ENCODE data around the gene R3HCC1L. TPM values are rescaled to one million over a fixed set of nuclear protein-coding genes. Genes with fewer than 3 reads are reported as not detected.

R3HCC1L gene
- total RNA-seq (2013; cell fraction: nucleolus; rRNA removed), result 59.1 and 61.5 TPM in 2 replicates
- total RNA-seq (2014; rRNA removed) (12.1 and 15.8 TPM in 2 replicates), total RNA-seq (2014; rRNA removed; fragmentation: Illumina TruSeq; extraction: Trizol) (19.7 and 20.3 TPM in 2 replicates), total RNA-seq (2021) (12.9 and 13.7 TPM in 2 replicates), polyA plus RNA-seq (2011; rRNA removed) (16.2 and 19.5 TPM in 2 replicates), polyA plus RNA-seq (2014; fragmentation: Illumina TruSeq; extraction: Trizol) (19.4 and 27.7 TPM in 2 replicates), polyA plus RNA-seq (2014; fragmentation: Nextera tagmentation; extraction: Ambion mirVana) (10 to 100 TPM; 11.3 to 14.7 TPM), polyA plus RNA-seq (2014; rRNA removed) (12.4 and 13.8 TPM in 2 replicates), polyA plus RNA-seq (2016; fragmentation: Nextera tagmentation; extraction: Ambion mirVana) (10 to 100 TPM; 16.0 to 19.9 TPM), polyA minus RNA-seq (2011; rRNA and poly(A)+ RNA removed) (20.3 and 30.3 TPM in 2 replicates), Bru-seq, nascent RNA (percentile 88 among the genes with signal in this experiment), BruChase-seq, experiment 1, labeled RNA remaining after a 6-hour chase (percentile 73 among the genes with signal in this experiment), BruChase-seq, experiment 2, labeled RNA remaining after a 2-hour chase (percentile 76 among the genes with signal in this experiment)
- polyA plus RNA-seq (2011; ENCODE audit: low read depth), result 6.5 TPM
- 9.3 and 9.4 TPM in 2 replicates for polyA plus RNA-seq (2011; cell fraction: cytosol; rRNA removed)
- 12.7 and 14.3 TPM in 2 replicates for polyA plus RNA-seq (2011; cell fraction: nucleus; rRNA removed)
- polyA plus RNA-seq (2012), result 9.5 and 12.9 TPM in 2 replicates
- polyA minus RNA-seq (2011; cell fraction: cytosol; rRNA and poly(A)+ RNA removed), result 5.5 and 8.2 TPM in 2 replicates
- polyA minus RNA-seq (2011; cell fraction: nucleus; rRNA and poly(A)+ RNA removed), result 25.0 and 29.6 TPM in 2 replicates
- long read RNA-seq, experiment 1, partial matches to known transcripts, result 1 of 6 reads
- long read RNA-seq, experiment 1, other reads (novel, unspliced or antisense), result 4 of 6 reads
- long read RNA-seq, experiment 2, transcript R3HCC1L-201 (10 exons, 3,379 nt), result major isoform, 5 of 63 reads
- long read RNA-seq, experiment 2, partial matches to known transcripts, result 9 of 63 reads
- long read RNA-seq, experiment 2, other reads (novel, unspliced or antisense), result 48 of 63 reads

DNA sequence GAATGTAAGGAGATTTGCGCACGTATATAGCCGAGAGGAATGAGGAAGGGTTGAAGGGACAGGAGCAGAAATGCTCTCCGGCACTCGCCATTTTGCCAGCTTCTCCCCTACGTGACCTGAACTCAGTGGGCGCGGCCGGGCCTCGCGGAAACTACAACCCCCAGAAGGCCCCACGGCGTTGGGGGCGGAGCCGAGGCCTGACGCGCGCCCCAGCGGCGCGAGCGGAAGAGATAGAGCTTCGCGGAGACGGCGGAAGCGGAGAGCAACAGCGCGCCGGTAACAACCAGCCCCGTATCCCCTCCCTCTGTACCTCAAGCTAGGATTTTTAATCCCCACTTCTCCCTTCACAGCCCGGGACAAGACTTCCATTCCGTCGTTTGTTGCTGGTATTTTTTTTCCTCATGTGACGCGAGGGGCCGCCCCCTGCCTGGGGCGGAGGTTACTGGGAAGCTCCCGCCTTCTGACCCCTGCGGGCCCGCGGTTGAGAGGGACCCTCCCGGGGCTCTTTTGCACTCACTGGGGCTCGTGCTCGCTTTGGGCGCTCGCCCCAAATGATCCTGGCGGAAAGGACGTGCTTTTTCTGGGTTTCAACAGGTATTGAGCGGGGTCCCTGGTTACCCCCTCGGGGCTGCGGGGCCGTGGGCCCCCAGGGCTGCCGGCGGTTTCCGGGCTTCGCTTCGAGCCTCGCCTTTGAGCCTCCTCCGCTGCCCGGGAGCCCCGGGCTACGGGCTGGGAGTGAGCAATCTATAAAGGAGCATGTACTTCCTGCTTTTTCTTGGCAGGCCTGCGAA, at the start of gene R3HCC1L:
TSS of gene R3HCC1L (plus strand) at position 227 of the 791 bp plus-strand sequence. CDS start 73,458 bp downstream, outside the sequence.
- under 1% methylated on average over 64 of the region's 64 CpGs for WGBS (ENCODE audit: insufficient coverage, insufficient replicate concordance, low lambda C conversion rate, missing lambda C conversion rate)
- H3K79me2 ChIP-seq (ENCODE audit: control insufficient read depth, insufficient read depth, low read length), result peaks cover 43% of the 10 kb centered on the region
- H3K27ac ChIP-seq (ENCODE audit: control insufficient read depth, insufficient read depth), result peak within 1 kb of the TSS; percentile 94
- peaks cover 16% of the 10 kb centered on the region for H3K4me1 ChIP-seq (ENCODE audit: control insufficient read depth, insufficient read depth, low read length)
- peak; percentile 73 for FAIRE-seq
- ChIA-PET CTCF (interaction anchor here (0.9 to 3.9 kb wide), 4 partner anchors 8 to 36 kb away, joined by 3 to 23 read pairs (median 6); no protein-coding TSS in a partner anchor), SMC1A (ENCODE audit: uncharacterized antibody, unreplicated experiment) (interaction anchor here (1.5 to 1.7 kb wide), 2 partner anchors 33 to 92 kb away, joined by 3 to 10 read pairs; no protein-coding TSS in a partner anchor), POLR2A (interaction anchor here (0.5 to 1.1 kb wide), 5 partner anchors 8 to 1288 kb away, joined by 3 to 6 read pairs (median 4); no protein-coding TSS in a partner anchor), RAD21 (ENCODE audit: unreplicated experiment) (interaction anchor here (0.9 to 1.7 kb wide), 5 partner anchors 7 to 36 kb away, joined by 3 to 7 read pairs (median 4); no protein-coding TSS in a partner anchor)
- in situ Hi-C loops (cut with MboI), result no loop called here
- peaks cover 3% of the 10 kb centered on the region; the same call in 2 of the 3 replicates for H3K9me3 ChIP-seq (replicated peaks; ENCODE audit: control insufficient read depth, insufficient read depth, low read length)
- peak within 1 kb of the TSS; percentile 99 for H2AFZ ChIP-seq (ENCODE audit: control insufficient read depth, low read depth, low read length)
- H3K4me3 ChIP-seq, result peak within 1 kb of the TSS; percentile 92
- ATAC-seq, result peak; percentile 93
- peak within 1 kb of the TSS; percentile 99 for H3K9ac ChIP-seq (ENCODE audit: control insufficient read depth, insufficient read depth, low read length)
- H3K4me2 ChIP-seq (ENCODE audit: control insufficient read depth, insufficient read depth), result peak within 1 kb of the TSS; percentile 93
- BruUV-seq (replicated peaks), result no TSS peak
- no peaks in the 10 kb centered on the region for H3K27me3 ChIP-seq (replicated peaks in 1 of 2; ENCODE audit: control insufficient read depth in 2 of 2, insufficient read depth in 2 of 2, low read length in 1 of 2)
- DNase-seq (ENCODE audit: low read depth, low spot score), result peak; percentile 71
- H4K20me1 ChIP-seq (ENCODE audit: control insufficient read depth, insufficient read depth), result no peaks in the 10 kb centered on the region
- H3K36me3 ChIP-seq (ENCODE audit: control insufficient read depth in 2 of 2, insufficient read depth in 2 of 2, low read length in 1 of 2), result no peaks in the 10 kb centered on the region
- intact Hi-C loops (cut with micrococcal nuclease; ENCODE audit: unreplicated experiment), result no loop called here
- TF ChIP-seq, protein P1, sequence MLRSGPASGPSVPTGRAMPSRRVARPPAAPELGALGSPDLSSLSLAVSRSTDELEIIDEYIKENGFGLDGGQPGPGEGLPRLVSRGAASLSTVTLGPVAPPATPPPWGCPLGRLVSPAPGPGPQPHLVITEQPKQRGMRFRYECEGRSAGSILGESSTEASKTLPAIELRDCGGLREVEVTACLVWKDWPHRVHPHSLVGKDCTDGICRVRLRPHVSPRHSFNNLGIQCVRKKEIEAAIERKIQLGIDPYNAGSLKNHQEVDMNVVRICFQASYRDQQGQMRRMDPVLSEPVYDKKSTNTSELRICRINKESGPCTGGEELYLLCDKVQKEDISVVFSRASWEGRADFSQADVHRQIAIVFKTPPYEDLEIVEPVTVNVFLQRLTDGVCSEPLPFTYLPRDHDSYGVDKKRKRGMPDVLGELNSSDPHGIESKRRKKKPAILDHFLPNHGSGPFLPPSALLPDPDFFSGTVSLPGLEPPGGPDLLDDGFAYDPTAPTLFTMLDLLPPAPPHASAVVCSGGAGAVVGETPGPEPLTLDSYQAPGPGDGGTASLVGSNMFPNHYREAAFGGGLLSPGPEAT (IDR thresholded peaks at IDR 0.05; ENCODE audit: low read depth), result 0 out of 2 replicates have a peak, but pooled peaks have one; percentile 40
- TF ChIP-seq, protein P2, sequence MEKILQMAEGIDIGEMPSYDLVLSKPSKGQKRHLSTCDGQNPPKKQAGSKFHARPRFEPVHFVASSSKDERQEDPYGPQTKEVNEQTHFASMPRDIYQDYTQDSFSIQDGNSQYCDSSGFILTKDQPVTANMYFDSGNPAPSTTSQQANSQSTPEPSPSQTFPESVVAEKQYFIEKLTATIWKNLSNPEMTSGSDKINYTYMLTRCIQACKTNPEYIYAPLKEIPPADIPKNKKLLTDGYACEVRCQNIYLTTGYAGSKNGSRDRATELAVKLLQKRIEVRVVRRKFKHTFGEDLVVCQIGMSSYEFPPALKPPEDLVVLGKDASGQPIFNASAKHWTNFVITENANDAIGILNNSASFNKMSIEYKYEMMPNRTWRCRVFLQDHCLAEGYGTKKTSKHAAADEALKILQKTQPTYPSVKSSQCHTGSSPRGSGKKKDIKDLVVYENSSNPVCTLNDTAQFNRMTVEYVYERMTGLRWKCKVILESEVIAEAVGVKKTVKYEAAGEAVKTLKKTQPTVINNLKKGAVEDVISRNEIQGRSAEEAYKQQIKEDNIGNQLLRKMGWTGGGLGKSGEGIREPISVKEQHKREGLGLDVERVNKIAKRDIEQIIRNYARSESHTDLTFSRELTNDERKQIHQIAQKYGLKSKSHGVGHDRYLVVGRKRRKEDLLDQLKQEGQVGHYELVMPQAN (conservative IDR thresholded peaks at IDR 0.05), result peak; percentile 78; the same call in 1 of the 2 replicates
- TF ChIP-seq, protein P3, sequence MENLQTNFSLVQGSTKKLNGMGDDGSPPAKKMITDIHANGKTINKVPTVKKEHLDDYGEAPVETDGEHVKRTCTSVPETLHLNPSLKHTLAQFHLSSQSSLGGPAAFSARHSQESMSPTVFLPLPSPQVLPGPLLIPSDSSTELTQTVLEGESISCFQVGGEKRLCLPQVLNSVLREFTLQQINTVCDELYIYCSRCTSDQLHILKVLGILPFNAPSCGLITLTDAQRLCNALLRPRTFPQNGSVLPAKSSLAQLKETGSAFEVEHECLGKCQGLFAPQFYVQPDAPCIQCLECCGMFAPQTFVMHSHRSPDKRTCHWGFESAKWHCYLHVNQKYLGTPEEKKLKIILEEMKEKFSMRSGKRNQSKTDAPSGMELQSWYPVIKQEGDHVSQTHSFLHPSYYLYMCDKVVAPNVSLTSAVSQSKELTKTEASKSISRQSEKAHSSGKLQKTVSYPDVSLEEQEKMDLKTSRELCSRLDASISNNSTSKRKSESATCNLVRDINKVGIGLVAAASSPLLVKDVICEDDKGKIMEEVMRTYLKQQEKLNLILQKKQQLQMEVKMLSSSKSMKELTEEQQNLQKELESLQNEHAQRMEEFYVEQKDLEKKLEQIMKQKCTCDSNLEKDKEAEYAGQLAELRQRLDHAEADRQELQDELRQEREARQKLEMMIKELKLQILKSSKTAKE (IDR thresholded peaks at IDR 0.05; ENCODE audit: low read depth, poor library complexity, severe bottlenecking), result no peak
- no peak for TF ChIP-seq EZH2 (IDR thresholded peaks at IDR 0.05; ENCODE audit: borderline replicate concordance, control insufficient read depth, low read depth, low read length)
- peak; percentile 58; the same call in 1 of the 2 replicates for TF ChIP-seq RB1 (IDR thresholded peaks at IDR 0.05; ENCODE audit: borderline replicate concordance)
- TF ChIP-seq, protein P4, sequence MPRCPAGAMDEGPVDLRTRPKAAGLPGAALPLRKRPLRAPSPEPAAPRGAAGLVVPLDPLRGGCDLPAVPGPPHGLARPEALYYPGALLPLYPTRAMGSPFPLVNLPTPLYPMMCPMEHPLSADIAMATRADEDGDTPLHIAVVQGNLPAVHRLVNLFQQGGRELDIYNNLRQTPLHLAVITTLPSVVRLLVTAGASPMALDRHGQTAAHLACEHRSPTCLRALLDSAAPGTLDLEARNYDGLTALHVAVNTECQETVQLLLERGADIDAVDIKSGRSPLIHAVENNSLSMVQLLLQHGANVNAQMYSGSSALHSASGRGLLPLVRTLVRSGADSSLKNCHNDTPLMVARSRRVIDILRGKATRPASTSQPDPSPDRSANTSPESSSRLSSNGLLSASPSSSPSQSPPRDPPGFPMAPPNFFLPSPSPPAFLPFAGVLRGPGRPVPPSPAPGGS (IDR thresholded peaks at IDR 0.05; ENCODE audit: borderline replicate concordance, insufficient read depth, low read depth, low read length, poor library complexity, severe bottlenecking), result no peak
- TF ChIP-seq NFYA (IDR thresholded peaks at IDR 0.05; ENCODE audit: borderline replicate concordance, low read depth, low read length), result no peak
- TF ChIP-seq GABPA (IDR thresholded peaks at IDR 0.05; ENCODE audit: low read depth), result peak; percentile 80
- TF ChIP-seq ZNF622 (IDR thresholded peaks at IDR 0.05), result no peak
